Left ventricle myocardium inferior (tissue), 1 donor: Measurements from ENCODE around the gene GNG7. TPM values are rescaled to one million over a fixed set of nuclear protein-coding genes. Genes with fewer than 3 reads are reported as not detected.
"Not testable (repeated sequence)": the region's sequence is repeated elsewhere in the genome, so short reads cannot be mapped to it uniquely, and the experiment has no call there.

Source experiments
- DNase-seq: peaks from one replicate; pipeline ENCODE4 v3.0.0-alpha.2; 2020
- H3K27ac ChIP-seq: fragments of 200-600 bp; replicated peaks from 2 replicates; pipeline ENCODE4 v1.8.0; 2021
- H3K27me3 ChIP-seq: fragments of 200-600 bp; 2 replicates; pipeline ENCODE4 v1.8.0; 2021; ENCODE audit warnings: low read depth
- H3K36me3 ChIP-seq: fragments of 200-600 bp; 2 replicates; pipeline ENCODE4 v1.8.0; 2021
- H3K4me1 ChIP-seq: fragments of 200-600 bp; 2 replicates; pipeline ENCODE4 v1.8.0; 2021
- H3K4me3 ChIP-seq: fragments of 200-600 bp; 2 replicates; pipeline ENCODE4 v1.8.0; 2021; ENCODE audit warnings: mild to moderate bottlenecking, moderate library complexity
- H3K9me3 ChIP-seq: fragments of 200-600 bp; replicated peaks from 2 replicates; pipeline ENCODE4 v1.8.0; 2021
- intact Hi-C: fragments of 100-400 bp; cut with micrococcal nuclease; formaldehyde crosslinking; loops from one replicate; pipeline ENCODE4 v1.11.0; 2022
- total RNA-seq: library from RNA; stranded (reverse); fragmentation: NEBNext Ultra II Directional; extraction: Animal tissue kit (Norgen Biotek cat#: 25700); gene quantifications from one replicate; pipeline ENCODE4 v1.2.1, GENCODE V29; 2021
- TF ChIP-seq, protein P1 (sequence below): fragments of 200-600 bp; IDR thresholded peaks from 2 replicates; pipeline ENCODE4 v1.8.0; 2021; ENCODE audit warnings: antibody characterized with exemption, mild to moderate bottlenecking, borderline replicate concordance
- donor health status: DM: no; HTN: yes; CAD: no; lungs with severe emphysema.

Gene GNG7
- total RNA-seq, 1 donor from 2014 or later, result 46.6 TPM

- DNase-seq, result peak; percentile 62
- Histone ChIP-seq H3K4me3 (peak overlapping the region; percentile 98), H3K9me3 (no peaks in the 10 kb centered on the region), H3K27ac (peak overlapping the region; percentile 95), H3K36me3 (peaks cover 13% of the 10 kb centered on the region), H3K4me1 (peaks cover 51% of the 10 kb centered on the region), H3K27me3 (no peaks in the 10 kb centered on the region)
- intact Hi-C loops, result loop anchor here (5.0 to 10.0 kb wide), 2 partner anchors 67 to 110 kb away; no protein-coding TSS in a partner anchor
- TF ChIP-seq, protein P1, sequence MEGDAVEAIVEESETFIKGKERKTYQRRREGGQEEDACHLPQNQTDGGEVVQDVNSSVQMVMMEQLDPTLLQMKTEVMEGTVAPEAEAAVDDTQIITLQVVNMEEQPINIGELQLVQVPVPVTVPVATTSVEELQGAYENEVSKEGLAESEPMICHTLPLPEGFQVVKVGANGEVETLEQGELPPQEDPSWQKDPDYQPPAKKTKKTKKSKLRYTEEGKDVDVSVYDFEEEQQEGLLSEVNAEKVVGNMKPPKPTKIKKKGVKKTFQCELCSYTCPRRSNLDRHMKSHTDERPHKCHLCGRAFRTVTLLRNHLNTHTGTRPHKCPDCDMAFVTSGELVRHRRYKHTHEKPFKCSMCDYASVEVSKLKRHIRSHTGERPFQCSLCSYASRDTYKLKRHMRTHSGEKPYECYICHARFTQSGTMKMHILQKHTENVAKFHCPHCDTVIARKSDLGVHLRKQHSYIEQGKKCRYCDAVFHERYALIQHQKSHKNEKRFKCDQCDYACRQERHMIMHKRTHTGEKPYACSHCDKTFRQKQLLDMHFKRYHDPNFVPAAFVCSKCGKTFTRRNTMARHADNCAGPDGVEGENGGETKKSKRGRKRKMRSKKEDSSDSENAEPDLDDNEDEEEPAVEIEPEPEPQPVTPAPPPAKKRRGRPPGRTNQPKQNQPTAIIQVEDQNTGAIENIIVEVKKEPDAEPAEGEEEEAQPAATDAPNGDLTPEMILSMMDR, result no peak
These were observed 227.3 kb downstream of the GNG7 start for GRCh38 chr19:2475018-2475701.

GRCh38 chr19:2474232-2475017, 228.1 kb downstream of the GNG7 start:
- Histone ChIP-seq H3K27ac (peak overlapping the region; percentile 95), H3K4me3 (peak overlapping the region; percentile 98), H3K4me1 (peaks cover 49% of the 10 kb centered on the region), H3K9me3 (no peaks in the 10 kb centered on the region), H3K36me3 (peaks cover 13% of the 10 kb centered on the region), H3K27me3 (no peaks in the 10 kb centered on the region)
- peak; percentile 86 for DNase-seq
- TF ChIP-seq, protein P1, result peak; percentile 98
- intact Hi-C loops, result loop anchor here (5.0 to 10.0 kb wide), 3 partner anchors 68 to 138 kb away; no protein-coding TSS in a partner anchor

DNA sequence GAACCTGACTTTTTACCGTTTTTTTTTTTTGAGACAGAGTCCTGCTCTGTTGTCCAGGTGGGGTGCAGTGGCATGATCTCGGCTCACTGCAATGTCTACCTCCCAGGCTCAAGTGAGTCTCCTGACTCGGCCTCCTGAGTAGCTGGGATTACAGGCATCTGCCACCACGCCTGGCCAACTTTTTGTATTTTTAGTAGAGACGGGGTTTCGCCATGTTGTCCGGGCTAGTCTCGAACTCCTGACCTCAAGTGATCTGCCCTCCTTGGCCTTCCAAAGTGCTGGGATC, 232.6 kb downstream of the GNG7 start:
- intact Hi-C loops, result loop anchor here (5.0 to 10.0 kb wide), 2 partner anchors 115 to 142 kb away; no protein-coding TSS in a partner anchor
- H3K27me3 ChIP-seq, H3K36me3 ChIP-seq, H3K27ac ChIP-seq, H3K4me3 ChIP-seq, H3K4me1 ChIP-seq, H3K9me3 ChIP-seq, DNase-seq: not testable (repeated sequence)

DNA sequence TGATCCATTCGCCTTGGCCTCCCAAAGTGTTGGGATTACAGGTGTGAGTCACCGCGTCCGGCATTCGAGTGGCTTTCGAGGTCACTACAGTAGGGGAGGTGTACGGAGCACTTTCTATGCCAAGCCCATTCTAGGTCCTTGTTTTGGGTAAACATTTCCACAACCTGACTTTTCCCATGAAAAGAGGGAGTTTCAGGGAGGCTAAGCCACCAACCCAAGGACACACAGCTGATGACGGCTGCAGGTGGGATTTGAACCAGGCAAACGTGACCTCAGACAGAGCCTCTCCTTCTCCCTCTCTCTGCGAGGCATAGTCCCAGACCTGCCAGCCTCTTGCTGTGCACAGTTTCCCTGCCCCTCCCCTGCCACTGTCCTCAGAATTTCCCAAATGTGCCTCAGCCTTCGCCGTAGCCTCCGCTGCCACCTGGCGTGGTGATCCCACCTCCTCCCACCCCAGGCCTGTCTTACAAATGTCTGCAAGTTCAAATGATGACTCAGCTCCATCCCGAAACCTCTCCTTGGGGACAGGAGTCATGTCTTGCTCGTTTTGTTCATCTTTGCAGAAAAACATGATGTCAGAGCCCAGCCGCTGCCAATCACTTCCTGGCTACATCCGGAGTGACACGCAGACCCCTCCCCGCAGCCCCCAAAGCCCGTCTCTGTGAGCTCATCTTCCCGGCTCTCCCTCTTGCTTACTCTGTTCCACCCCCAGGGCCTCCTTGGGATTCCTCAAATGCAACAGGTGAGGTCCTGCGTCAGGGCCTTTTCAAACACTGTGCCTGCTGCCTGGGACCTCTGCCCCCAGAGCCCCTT, 233.2 kb downstream of the GNG7 start:
- Histone ChIP-seq H3K27ac (no peak overlapping the region), H3K4me3 (no peak overlapping the region), H3K9me3 (no peaks in the 10 kb centered on the region), H3K36me3 (no peaks in the 10 kb centered on the region), H3K4me1 (peaks cover 3% of the 10 kb centered on the region), H3K27me3 (no peaks in the 10 kb centered on the region)
- intact Hi-C loops, result no loop called here
- no peak for DNase-seq
- TF ChIP-seq, protein P1, result no peak

- H3K4me1 ChIP-seq, result no peaks in the 10 kb centered on the region
- TF ChIP-seq, protein P1, result no peak
- DNase-seq, result no peak
- intact Hi-C loops, result no loop called here
- no peaks in the 10 kb centered on the region for H3K9me3 ChIP-seq
- H3K36me3 ChIP-seq, result no peaks in the 10 kb centered on the region
- no peaks in the 10 kb centered on the region for H3K27me3 ChIP-seq
- H3K4me3 ChIP-seq, result no peak overlapping the region
- H3K27ac ChIP-seq, result no peak overlapping the region
These were observed 233.9 kb downstream of the GNG7 start for GRCh38 chr19:2468596-2468995.
